GM23248 (cell line): Measurements from ENCODE around the gene TPM4. TPM values are rescaled to one million over a fixed set of nuclear protein-coding genes. Genes with fewer than 3 reads are reported as not detected.
A peak's percentile ranks its signal among the peaks of the same experiment; 100 is the strongest.

Source experiments
- DNase-seq: peaks from one replicate; pipeline ENCODE4 v3.0.0-alpha.2; 2015
- H2AFZ ChIP-seq: fragments of 200-600 bp; sonication (generic); 2 replicates; pipeline ENCODE4 v1.6.1; 2016; ENCODE audit warnings: antibody characterized with exemption
- H3F3A ChIP-seq: fragments of 200-600 bp; sonication (generic); 2 replicates; pipeline ENCODE4 v1.6.1; 2016; ENCODE audit warnings: mild to moderate bottlenecking, antibody characterized with exemption, mixed run types; ENCODE audit not compliant: insufficient read depth
- H3K27ac ChIP-seq: fragments of 200-600 bp; sonication (generic); 2 replicates; pipeline ENCODE4 v1.5.1; 2016; ENCODE audit warnings: mild to moderate bottlenecking
- H3K27me3 ChIP-seq: fragments of 200-600 bp; sonication (generic); replicated peaks from 2 replicates; pipeline ENCODE4 v1.6.1; 2016; ENCODE audit warnings: mild to moderate bottlenecking; ENCODE audit not compliant: insufficient read depth
- H3K36me3 ChIP-seq: fragments of 200-600 bp; sonication (generic); 2 replicates; pipeline ENCODE4 v1.6.1; 2016; ENCODE audit warnings: low read depth, mild to moderate bottlenecking
- H3K4me1 ChIP-seq: fragments of 200-600 bp; sonication (generic); 2 replicates; pipeline ENCODE4 v1.6.1; 2016; ENCODE audit warnings: mild to moderate bottlenecking; ENCODE audit not compliant: insufficient read depth
- H3K4me2 ChIP-seq: fragments of 200-600 bp; sonication (generic); one replicate; pipeline ENCODE4 v1.6.1; 2016; ENCODE audit warnings: mild to moderate bottlenecking; ENCODE audit not compliant: unreplicated experiment
- H3K4me3 ChIP-seq: fragments of 200-600 bp; sonication (generic); 2 replicates; pipeline ENCODE4 v1.5.1; 2016; ENCODE audit warnings: mild to moderate bottlenecking
- H3K79me2 ChIP-seq: fragments of 200-600 bp; sonication (generic); 2 replicates; pipeline ENCODE4 v1.6.1; 2016; ENCODE audit warnings: mild to moderate bottlenecking; ENCODE audit not compliant: insufficient read depth
- H3K9ac ChIP-seq: fragments of 200-600 bp; sonication (generic); 2 replicates; pipeline ENCODE4 v1.6.1; 2016; ENCODE audit warnings: mild to moderate bottlenecking
- H3K9me2 ChIP-seq: fragments of 200-600 bp; sonication (generic); 2 replicates; pipeline ENCODE4 v1.6.1; 2016; ENCODE audit warnings: mixed run types, mild to moderate bottlenecking, moderate library complexity; ENCODE audit not compliant: insufficient read depth
- H3K9me3 ChIP-seq: fragments of 200-600 bp; sonication (generic); one replicate; pipeline ENCODE4 v1.6.1; 2017; ENCODE audit warnings: low read depth
- H4K20me1 ChIP-seq: fragments of 200-600 bp; sonication (generic); 2 replicates; pipeline ENCODE4 v1.6.0; 2016; ENCODE audit not compliant: insufficient read depth
- EZH2 ChIP-seq: fragments of 200-600 bp; sonication (generic); IDR thresholded peaks from 2 replicates; pipeline ENCODE4 v1.6.1; 2018; ENCODE audit warnings: antibody characterized with exemption, mild to moderate bottlenecking; ENCODE audit not compliant: insufficient read depth, poor library complexity, severe bottlenecking
- EZH2phosphoT487 ChIP-seq: fragments of 200-600 bp; sonication (generic); IDR thresholded peaks from 2 replicates; pipeline ENCODE4 v1.6.1; 2018; ENCODE audit warnings: antibody characterized with exemption, moderate library complexity, mild to moderate bottlenecking, low read depth; ENCODE audit not compliant: insufficient read depth
- WGBS, 2 experiments: methylation state at CpG; one replicate each; pipeline ENCODE4 v1.1.6; 2015 to 2017; ENCODE audit warnings: low lambda C conversion rate in 2 of 2, low coverage in 1 of 2; ENCODE audit errors: missing lambda C conversion rate in 2 of 2; 5-methylcytosine and 5-hydroxymethylcytosine counted together
- in situ Hi-C: fragments of 300-500 bp; cut with MboI; formaldehyde crosslinking; loops from 2 replicates; pipeline ENCODE4 v1.15.0; 2020
- polyA plus RNA-seq: library from polyadenylated mRNA; unstranded; fragments of >200 nt; fragmentation: Nextera tagmentation; extraction: Ambion mirVana; gene quantifications from 2 replicates; pipeline ENCODE4 v1.2.1, GENCODE V29; 2016
- total RNA-seq: library from RNA; depleted of rRNA; stranded (reverse); fragments of >200 nt; shearing (Covaris generic); gene quantifications from 2 replicates; pipeline ENCODE4 v1.2.3, GENCODE V29; 2014

Gene TPM4
- total and polyA plus RNA-seq, 2 experiments from 2014 or later, result 1,408 to 1,469 TPM

GRCh38 chr19:16064209-16064889, 11.9 kb upstream of the TPM4 start:
- no peak for DNase-seq
- 77 to 79% methylated on average over 16 of the region's 16 CpGs for WGBS, 2 experiments
- peaks cover 39% of the 10 kb centered on the region for H3K4me1 ChIP-seq
- H3K27me3 ChIP-seq, result no peaks in the 10 kb centered on the region
- H3K9ac ChIP-seq, result no peak overlapping the region
- in situ Hi-C loops, result no loop called here
- no peak overlapping the region for H2AFZ ChIP-seq
- no peaks in the 10 kb centered on the region for H3K36me3 ChIP-seq
- no peaks in the 10 kb centered on the region for H3K9me3 ChIP-seq
- no peaks in the 10 kb centered on the region for H3K9me2 ChIP-seq
- H3K27ac ChIP-seq, result peak overlapping the region; percentile 53
- no peak for TF ChIP-seq EZH2
- no peak for TF ChIP-seq EZH2phosphoT487
- peaks cover 46% of the 10 kb centered on the region for H3F3A ChIP-seq
- no peak overlapping the region for H3K4me2 ChIP-seq
- H3K4me3 ChIP-seq, result no peak overlapping the region
- peaks cover 25% of the 10 kb centered on the region for H3K79me2 ChIP-seq
- H4K20me1 ChIP-seq, result no peaks in the 10 kb centered on the region

- H3K27ac ChIP-seq, result peak overlapping the region; percentile 53
- DNase-seq, result peak; percentile 60
- peak overlapping the region; percentile 54 for H3K4me2 ChIP-seq
Measured at GRCh38 chr19:16066611-16067104, 9.6 kb upstream of the TPM4 start.

GRCh38 chr19:16067205-16067938, 8.9 kb upstream of the TPM4 start:
- peak overlapping the region; percentile 53 for H3K27ac ChIP-seq
- H4K20me1 ChIP-seq, result no peaks in the 10 kb centered on the region

More at GRCh38 chr19:16066611-16067104, 9.6 kb upstream of the TPM4 start:
- Histone ChIP-seq H3K4me1 (peaks cover 53% of the 10 kb centered on the region), H3K9me2 (no peaks in the 10 kb centered on the region), H3K27me3 (no peaks in the 10 kb centered on the region), H3K4me3 (no peak overlapping the region; the same call in 1 of the 2 replicates), H3K9ac (peak overlapping the region; percentile 45), H3K79me2 (peaks cover 47% of the 10 kb centered on the region), H3F3A (peaks cover 52% of the 10 kb centered on the region), H3K9me3 (no peaks in the 10 kb centered on the region), H4K20me1 (no peaks in the 10 kb centered on the region), H2AFZ (peak overlapping the region; percentile 37), H3K36me3 (no peaks in the 10 kb centered on the region)
- in situ Hi-C loops, result no loop called here
- TF ChIP-seq EZH2phosphoT487 (no peak), EZH2 (no peak)
- whole genome bisulfite sequencing, 2 experiments, result 24 to 38% methylated on average over 5 to 6 of the region's 6 CpGs

GRCh38 chr19:16068696-16069259, 7.5 kb upstream of the TPM4 start:
- H3K9me2 ChIP-seq, result no peaks in the 10 kb centered on the region
- peak overlapping the region; percentile 68 for H3K4me3 ChIP-seq
- 91 to 94% methylated on average over 10 of the region's 10 CpGs for WGBS, 2 experiments
- H3F3A ChIP-seq, result peaks cover 50% of the 10 kb centered on the region
- H4K20me1 ChIP-seq, result no peaks in the 10 kb centered on the region
- H3K36me3 ChIP-seq, result no peaks in the 10 kb centered on the region
- H2AFZ ChIP-seq, result no peak overlapping the region
- no peak overlapping the region for H3K27ac ChIP-seq
- TF ChIP-seq EZH2phosphoT487 (no peak), EZH2 (no peak)
- peaks cover 45% of the 10 kb centered on the region for H3K4me1 ChIP-seq
- peak overlapping the region; percentile 19; the same call in 1 of the 2 replicates for H3K9ac ChIP-seq
- DNase-seq, result no peak
- H3K27me3 ChIP-seq, result no peaks in the 10 kb centered on the region
- in situ Hi-C loops, result no loop called here
- H3K9me3 ChIP-seq, result no peaks in the 10 kb centered on the region
- peak overlapping the region; percentile 54 for H3K4me2 ChIP-seq
- H3K79me2 ChIP-seq, result peaks cover 55% of the 10 kb centered on the region

More at GRCh38 chr19:16067205-16067938, 8.9 kb upstream of the TPM4 start:
- DNase-seq, result peak; percentile 95
- in situ Hi-C loops, result no loop called here
- no peaks in the 10 kb centered on the region for H3K9me3 ChIP-seq
- H3F3A ChIP-seq, result peaks cover 52% of the 10 kb centered on the region
- H3K36me3 ChIP-seq, result no peaks in the 10 kb centered on the region
- H3K27me3 ChIP-seq, result no peaks in the 10 kb centered on the region
- H3K9ac ChIP-seq, result peak overlapping the region; percentile 45
- H3K4me2 ChIP-seq, result peak overlapping the region; percentile 54
- no peak for TF ChIP-seq EZH2
- no peak for TF ChIP-seq EZH2phosphoT487
- H3K9me2 ChIP-seq, result no peaks in the 10 kb centered on the region
- H3K79me2 ChIP-seq, result peaks cover 48% of the 10 kb centered on the region
- H3K4me3 ChIP-seq, result peak overlapping the region; percentile 68
- peaks cover 53% of the 10 kb centered on the region for H3K4me1 ChIP-seq
- H2AFZ ChIP-seq, result peak overlapping the region; percentile 37
- WGBS, 2 experiments, result 49 to 51% methylated on average over 39 to 40 of the region's 40 CpGs
